K562 (cell line): ENCODE data around the gene MAGI2. TPM values are rescaled to one million over a fixed set of nuclear protein-coding genes. Genes with fewer than 3 reads are reported as not detected.
A peak's percentile ranks its signal among the peaks of the same experiment; 100 is the strongest.

ENCODE experiments used
- REST ChIP-seq, 2 experiments: fragments of 450-650 bp; formaldehyde crosslinking in 1 of 2; IDR thresholded peaks; 2 replicates each; pipeline versions ENCODE4 v1.4.0 to v1.6.1; 2014 to 2020; ENCODE audit warnings: mild to moderate bottlenecking in 2 of 2, borderline replicate concordance in 1 of 2, low read depth in 1 of 2
- polyA plus RNA-seq, 8 experiments: library from polyadenylated mRNA; depleted of rRNA in 4 of 8; stranded (reverse) in 5 of 8; unstranded in 3 of 8; fragments of >200 nt; fragmentation: Nextera tagmentation in 2 of 8; fragmentation: Illumina TruSeq in 1 of 8; extraction: Ambion mirVana in 2 of 8; extraction: Trizol in 1 of 8; gene quantifications; 2 replicates each; pipeline versions ENCODE4 v1.2.1 to v1.2.3, GENCODE V29; 2011 to 2014; ENCODE audit warnings: inconsistent platforms in 1 of 8, missing spikeins in 1 of 8
- total RNA-seq, 7 experiments: library from RNA; depleted of rRNA in 6 of 7; stranded (reverse); fragments of >200 nt in 6 of 7; fragmentation: Illumina TruSeq in 2 of 7; extraction: Trizol in 2 of 7; gene quantifications; 2 replicates each; pipeline versions ENCODE4 v1.2.1 to v1.2.3, GENCODE V29; 2011 to 2021; ENCODE audit warnings: low replicate concordance in 1 of 7
- TF ChIP-seq, protein P1 (sequence below), 2 experiments: IDR thresholded peaks in 1 of 2; conservative IDR thresholded peaks in 1 of 2; 2 replicates each; pipeline ENCODE4 v1.6.1; 2016; ENCODE audit warnings: low read depth in 2 of 2, mild to moderate bottlenecking in 1 of 2, missing compliant biosample characterization in 1 of 2, missing genetic modification characterization in 1 of 2, moderate library complexity in 1 of 2

Gene MAGI2
- total and polyA plus RNA-seq, 9 of the 15 experiments (the other 6 are each of a cell fraction or from before 2014, with no cell fraction given), result 0.27 to 1.4 (median 0.70) TPM

GRCh38 chr7:78535655-78536054, 917.8 kb downstream of the MAGI2 start (continued):
- TF ChIP-seq REST (IDR thresholded peaks at IDR 0.05; ENCODE audit: borderline replicate concordance) (no peak), REST (CRISPR knock-in tag; IDR thresholded peaks at IDR 0.05; ENCODE audit: low read depth) (no peak)
- TF ChIP-seq, protein P1, sequence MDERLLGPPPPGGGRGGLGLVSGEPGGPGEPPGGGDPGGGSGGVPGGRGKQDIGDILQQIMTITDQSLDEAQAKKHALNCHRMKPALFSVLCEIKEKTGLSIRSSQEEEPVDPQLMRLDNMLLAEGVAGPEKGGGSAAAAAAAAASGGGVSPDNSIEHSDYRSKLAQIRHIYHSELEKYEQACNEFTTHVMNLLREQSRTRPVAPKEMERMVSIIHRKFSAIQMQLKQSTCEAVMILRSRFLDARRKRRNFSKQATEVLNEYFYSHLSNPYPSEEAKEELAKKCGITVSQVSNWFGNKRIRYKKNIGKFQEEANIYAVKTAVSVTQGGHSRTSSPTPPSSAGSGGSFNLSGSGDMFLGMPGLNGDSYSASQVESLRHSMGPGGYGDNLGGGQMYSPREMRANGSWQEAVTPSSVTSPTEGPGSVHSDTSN (CRISPR knock-in tag; IDR thresholded peaks at IDR 0.05; ENCODE audit: low read depth), result no peak
- TF ChIP-seq, protein P1 (tag; conservative IDR thresholded peaks at IDR 0.05; ENCODE audit: low read depth), result peak; percentile 84
- TF ChIP-seq, all 486 proteins: peak for 8
